ENCODE results near the gene ATF4.

ATF4 gene

GRCh38 chr22:39520226-39521105 is at the start of gene ATF4:
TSS of gene ATF4 (plus strand) at chr22:39520562. CDS start at chr22:39521446, 884 bp downstream.
- H3K4me3 ChIP-seq (ENCODE audit: low read depth, low read length): peak within 1 kb of the TSS; percentile 96
- H3K27me3 ChIP-seq (ENCODE audit: insufficient read depth, low read length): no peaks in the 10 kb centered on the region
- peak within 1 kb of the TSS; percentile 81 for H2AFZ ChIP-seq (ENCODE audit: low read length, unreplicated experiment)
- H3K4me1 ChIP-seq (ENCODE audit: control insufficient read depth, insufficient read depth, low read length, unreplicated experiment): peaks cover 21% of the 10 kb centered on the region
- peaks cover 26% of the 10 kb centered on the region for H3K79me2 ChIP-seq (ENCODE audit: control insufficient read depth, insufficient read depth, low read length, unreplicated experiment)
- peaks cover 18% of the 10 kb centered on the region for H3K36me3 ChIP-seq (ENCODE audit: insufficient read depth, low read length)
- peak within 1 kb of the TSS; percentile 99 for H3K27ac ChIP-seq (ENCODE audit: low read depth, low read length)

- no peaks in the 10 kb centered on the region for H3K27me3 ChIP-seq (ENCODE audit: insufficient read depth, low read length)
- H3K4me3 ChIP-seq (ENCODE audit: low read depth, low read length): no peak overlapping the region
- H2AFZ ChIP-seq (ENCODE audit: low read length, unreplicated experiment): no peak overlapping the region
- no peaks in the 10 kb centered on the region for H3K36me3 ChIP-seq (ENCODE audit: insufficient read depth, low read length)
- no peak overlapping the region for H3K27ac ChIP-seq (ENCODE audit: low read depth, low read length)
- H3K79me2 ChIP-seq (ENCODE audit: control insufficient read depth, insufficient read depth, low read length, unreplicated experiment): no peaks in the 10 kb centered on the region
- H3K4me1 ChIP-seq (ENCODE audit: control insufficient read depth, insufficient read depth, low read length, unreplicated experiment): peaks cover 13% of the 10 kb centered on the region
Measured at GRCh38 chr22:39471381-39472141, 48.8 kb upstream of the ATF4 start.

GRCh38 chr22:39472570-39473556 is 47.5 kb upstream of the ATF4 start:
- H2AFZ ChIP-seq (ENCODE audit: low read length, unreplicated experiment): no peak overlapping the region
- peaks cover 13% of the 10 kb centered on the region for H3K4me1 ChIP-seq (ENCODE audit: control insufficient read depth, insufficient read depth, low read length, unreplicated experiment)
- H3K27ac ChIP-seq (ENCODE audit: low read depth, low read length): no peak overlapping the region
- no peaks in the 10 kb centered on the region for H3K36me3 ChIP-seq (ENCODE audit: insufficient read depth, low read length)
- no peaks in the 10 kb centered on the region for H3K79me2 ChIP-seq (ENCODE audit: control insufficient read depth, insufficient read depth, low read length, unreplicated experiment)
- H3K4me3 ChIP-seq (ENCODE audit: low read depth, low read length): no peak overlapping the region
- H3K27me3 ChIP-seq (ENCODE audit: insufficient read depth, low read length): no peaks in the 10 kb centered on the region

DNA sequence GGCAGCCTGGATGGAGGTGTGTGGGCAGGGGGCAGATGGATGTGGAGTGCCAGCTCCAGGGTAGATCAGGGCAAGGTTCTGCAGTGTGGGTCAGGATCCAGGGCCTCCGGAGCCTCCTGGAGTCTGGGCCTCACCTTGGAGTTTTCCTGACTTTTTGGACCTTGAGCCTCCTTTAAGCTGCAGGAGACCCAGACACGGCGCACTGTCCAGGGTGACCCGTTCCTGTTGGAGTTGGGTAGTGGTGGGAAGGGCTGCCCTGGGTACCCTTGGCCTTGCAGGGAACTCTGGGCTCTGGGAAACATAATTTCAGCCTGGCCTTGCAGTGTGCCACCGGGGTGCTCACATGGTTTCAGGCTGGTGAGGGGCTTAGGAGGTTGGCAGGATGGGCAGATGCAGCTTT is 46.5 kb upstream of the ATF4 start:
- Histone ChIP-seq H3K4me3 (ENCODE audit: low read depth, low read length) (no peak overlapping the region), H3K36me3 (ENCODE audit: insufficient read depth, low read length) (no peaks in the 10 kb centered on the region), H3K79me2 (ENCODE audit: control insufficient read depth, insufficient read depth, low read length, unreplicated experiment) (no peaks in the 10 kb centered on the region), H3K4me1 (ENCODE audit: control insufficient read depth, insufficient read depth, low read length, unreplicated experiment) (peaks cover 13% of the 10 kb centered on the region), H3K27ac (ENCODE audit: low read depth, low read length) (no peak overlapping the region), H2AFZ (ENCODE audit: low read length, unreplicated experiment) (no peak overlapping the region), H3K27me3 (ENCODE audit: insufficient read depth, low read length) (no peaks in the 10 kb centered on the region)

DNA sequence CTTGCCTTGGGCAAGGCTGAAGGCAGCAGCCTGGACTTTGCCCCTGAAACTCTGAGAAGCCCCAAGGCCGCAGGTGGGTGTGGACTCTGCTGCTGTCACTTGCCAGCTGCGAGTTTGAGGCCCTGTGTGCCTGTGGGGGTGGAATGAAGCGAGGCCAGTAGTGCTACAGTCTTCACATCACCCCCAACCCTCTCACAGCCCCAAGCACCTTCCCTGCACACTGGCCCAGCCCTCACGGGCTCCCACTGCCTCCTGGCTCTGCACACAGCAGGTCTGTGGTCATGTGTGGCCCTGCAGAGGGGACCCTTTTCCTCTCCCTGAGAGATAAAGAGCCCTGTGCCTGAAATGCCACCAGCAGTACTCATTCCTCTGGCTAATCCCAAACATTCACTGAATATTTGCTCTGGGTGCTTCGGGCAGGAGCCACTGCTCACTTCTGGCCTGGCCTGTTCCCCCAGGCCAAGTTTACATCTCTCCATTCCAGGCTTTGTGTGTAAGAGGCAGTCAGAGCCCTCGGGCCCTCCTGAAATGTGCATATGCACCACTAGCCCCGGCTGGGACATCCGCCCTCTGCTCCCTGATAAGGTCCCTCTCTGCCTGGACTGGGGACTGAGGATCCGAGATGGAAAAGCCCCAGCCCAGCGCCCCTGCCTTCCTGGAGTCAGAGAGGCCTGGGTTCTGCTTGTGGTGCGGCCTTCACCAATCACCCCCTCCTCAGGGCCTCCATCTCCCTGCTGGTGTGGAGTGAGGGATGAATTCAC is 45.8 kb upstream of the ATF4 start:
- H3K4me1 ChIP-seq (ENCODE audit: control insufficient read depth, insufficient read depth, low read length, unreplicated experiment): peaks cover 13% of the 10 kb centered on the region
- no peak overlapping the region for H3K27ac ChIP-seq (ENCODE audit: low read depth, low read length)
- no peaks in the 10 kb centered on the region for H3K79me2 ChIP-seq (ENCODE audit: control insufficient read depth, insufficient read depth, low read length, unreplicated experiment)

GRCh38 chr22:39475337-39475736 is 45.0 kb upstream of the ATF4 start:
- Histone ChIP-seq H3K27me3 (ENCODE audit: insufficient read depth, low read length) (no peaks in the 10 kb centered on the region), H3K27ac (ENCODE audit: low read depth, low read length) (no peak overlapping the region), H3K36me3 (ENCODE audit: insufficient read depth, low read length) (no peaks in the 10 kb centered on the region), H2AFZ (ENCODE audit: low read length, unreplicated experiment) (no peak overlapping the region), H3K79me2 (ENCODE audit: control insufficient read depth, insufficient read depth, low read length, unreplicated experiment) (no peaks in the 10 kb centered on the region), H3K4me3 (ENCODE audit: low read depth, low read length) (no peak overlapping the region), H3K4me1 (ENCODE audit: control insufficient read depth, insufficient read depth, low read length, unreplicated experiment) (peaks cover 13% of the 10 kb centered on the region)

More for the DNA sequence above, 45.8 kb upstream of the ATF4 start:
- no peaks in the 10 kb centered on the region for H3K36me3 ChIP-seq (ENCODE audit: insufficient read depth, low read length)
- no peaks in the 10 kb centered on the region for H3K27me3 ChIP-seq (ENCODE audit: insufficient read depth, low read length)
- no peak overlapping the region for H2AFZ ChIP-seq (ENCODE audit: low read length, unreplicated experiment)
- no peak overlapping the region for H3K4me3 ChIP-seq (ENCODE audit: low read depth, low read length)

- Histone ChIP-seq H3K27me3 (ENCODE audit: insufficient read depth, low read length) (no peaks in the 10 kb centered on the region), H3K4me3 (ENCODE audit: low read depth, low read length) (no peak overlapping the region), H3K36me3 (ENCODE audit: insufficient read depth, low read length) (no peaks in the 10 kb centered on the region), H3K4me1 (ENCODE audit: control insufficient read depth, insufficient read depth, low read length, unreplicated experiment) (peaks cover 13% of the 10 kb centered on the region), H3K79me2 (ENCODE audit: control insufficient read depth, insufficient read depth, low read length, unreplicated experiment) (no peaks in the 10 kb centered on the region), H2AFZ (ENCODE audit: low read length, unreplicated experiment) (no peak overlapping the region), H3K27ac (ENCODE audit: low read depth, low read length) (no peak overlapping the region)
Measured at GRCh38 chr22:39475902-39476301, 44.5 kb upstream of the ATF4 start.

GRCh38 chr22:39476664-39477063 is 43.7 kb upstream of the ATF4 start:
- Histone ChIP-seq H3K27me3 (ENCODE audit: insufficient read depth, low read length) (no peaks in the 10 kb centered on the region), H3K4me1 (ENCODE audit: control insufficient read depth, insufficient read depth, low read length, unreplicated experiment) (peaks cover 8% of the 10 kb centered on the region), H3K27ac (ENCODE audit: low read depth, low read length) (no peak overlapping the region), H3K4me3 (ENCODE audit: low read depth, low read length) (no peak overlapping the region), H2AFZ (ENCODE audit: low read length, unreplicated experiment) (no peak overlapping the region), H3K36me3 (ENCODE audit: insufficient read depth, low read length) (no peaks in the 10 kb centered on the region), H3K79me2 (ENCODE audit: control insufficient read depth, insufficient read depth, low read length, unreplicated experiment) (no peaks in the 10 kb centered on the region)

- no peak overlapping the region for H3K27ac ChIP-seq (ENCODE audit: low read depth, low read length)
- no peaks in the 10 kb centered on the region for H3K27me3 ChIP-seq (ENCODE audit: insufficient read depth, low read length)
- H3K36me3 ChIP-seq (ENCODE audit: insufficient read depth, low read length): no peaks in the 10 kb centered on the region
- H3K4me3 ChIP-seq (ENCODE audit: low read depth, low read length): no peak overlapping the region
- no peaks in the 10 kb centered on the region for H3K4me1 ChIP-seq (ENCODE audit: control insufficient read depth, insufficient read depth, low read length, unreplicated experiment)
- H2AFZ ChIP-seq (ENCODE audit: low read length, unreplicated experiment): no peak overlapping the region
- H3K79me2 ChIP-seq (ENCODE audit: control insufficient read depth, insufficient read depth, low read length, unreplicated experiment): no peaks in the 10 kb centered on the region
Measured at GRCh38 chr22:39477542-39477941, 42.8 kb upstream of the ATF4 start.
